ENCODE results near the gene CLRN3. TPM values are rescaled to one million over a fixed set of nuclear protein-coding genes. Genes with fewer than 3 reads are reported as not detected.

CLRN3 gene
- total and polyA plus RNA-seq, 2 experiments from 2014 or later: not detected

DNA sequence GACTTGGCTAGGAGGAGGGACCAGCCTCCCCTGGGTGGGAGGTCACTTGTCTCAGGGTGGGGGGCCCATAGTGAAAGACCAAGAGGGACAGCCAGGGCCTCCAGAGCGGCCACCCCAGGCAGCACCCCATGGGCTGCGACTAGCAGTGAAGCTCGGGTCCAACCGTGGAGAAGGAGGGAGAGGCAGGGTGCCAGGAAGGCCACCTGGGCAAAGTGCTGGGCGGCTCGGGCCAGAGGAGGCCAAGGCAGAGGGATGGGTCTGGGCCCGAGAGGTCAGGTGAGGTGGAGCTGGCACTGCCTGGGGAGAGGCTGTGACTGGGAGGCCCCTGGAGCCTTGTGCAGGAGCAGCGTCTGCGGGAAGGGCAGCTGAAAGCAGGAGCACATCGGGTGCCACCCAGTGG, 41.8 kb downstream of the CLRN3 start:
- H3K79me2 ChIP-seq (replicated peaks; ENCODE audit: insufficient read depth): no peaks in the 10 kb centered on the region
- H3K4me2 ChIP-seq: no peak overlapping the region
- TF ChIP-seq CREB1 (CRISPR knock-in tag; IDR thresholded peaks at IDR 0.05; ENCODE audit: low read depth): no peak
- TF ChIP-seq, protein P1, sequence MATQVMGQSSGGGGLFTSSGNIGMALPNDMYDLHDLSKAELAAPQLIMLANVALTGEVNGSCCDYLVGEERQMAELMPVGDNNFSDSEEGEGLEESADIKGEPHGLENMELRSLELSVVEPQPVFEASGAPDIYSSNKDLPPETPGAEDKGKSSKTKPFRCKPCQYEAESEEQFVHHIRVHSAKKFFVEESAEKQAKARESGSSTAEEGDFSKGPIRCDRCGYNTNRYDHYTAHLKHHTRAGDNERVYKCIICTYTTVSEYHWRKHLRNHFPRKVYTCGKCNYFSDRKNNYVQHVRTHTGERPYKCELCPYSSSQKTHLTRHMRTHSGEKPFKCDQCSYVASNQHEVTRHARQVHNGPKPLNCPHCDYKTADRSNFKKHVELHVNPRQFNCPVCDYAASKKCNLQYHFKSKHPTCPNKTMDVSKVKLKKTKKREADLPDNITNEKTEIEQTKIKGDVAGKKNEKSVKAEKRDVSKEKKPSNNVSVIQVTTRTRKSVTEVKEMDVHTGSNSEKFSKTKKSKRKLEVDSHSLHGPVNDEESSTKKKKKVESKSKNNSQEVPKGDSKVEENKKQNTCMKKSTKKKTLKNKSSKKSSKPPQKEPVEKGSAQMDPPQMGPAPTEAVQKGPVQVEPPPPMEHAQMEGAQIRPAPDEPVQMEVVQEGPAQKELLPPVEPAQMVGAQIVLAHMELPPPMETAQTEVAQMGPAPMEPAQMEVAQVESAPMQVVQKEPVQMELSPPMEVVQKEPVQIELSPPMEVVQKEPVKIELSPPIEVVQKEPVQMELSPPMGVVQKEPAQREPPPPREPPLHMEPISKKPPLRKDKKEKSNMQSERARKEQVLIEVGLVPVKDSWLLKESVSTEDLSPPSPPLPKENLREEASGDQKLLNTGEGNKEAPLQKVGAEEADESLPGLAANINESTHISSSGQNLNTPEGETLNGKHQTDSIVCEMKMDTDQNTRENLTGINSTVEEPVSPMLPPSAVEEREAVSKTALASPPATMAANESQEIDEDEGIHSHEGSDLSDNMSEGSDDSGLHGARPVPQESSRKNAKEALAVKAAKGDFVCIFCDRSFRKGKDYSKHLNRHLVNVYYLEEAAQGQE (IDR thresholded peaks at IDR 0.05; ENCODE audit: unreplicated experiment): no peak
- TF ChIP-seq, protein P2, sequence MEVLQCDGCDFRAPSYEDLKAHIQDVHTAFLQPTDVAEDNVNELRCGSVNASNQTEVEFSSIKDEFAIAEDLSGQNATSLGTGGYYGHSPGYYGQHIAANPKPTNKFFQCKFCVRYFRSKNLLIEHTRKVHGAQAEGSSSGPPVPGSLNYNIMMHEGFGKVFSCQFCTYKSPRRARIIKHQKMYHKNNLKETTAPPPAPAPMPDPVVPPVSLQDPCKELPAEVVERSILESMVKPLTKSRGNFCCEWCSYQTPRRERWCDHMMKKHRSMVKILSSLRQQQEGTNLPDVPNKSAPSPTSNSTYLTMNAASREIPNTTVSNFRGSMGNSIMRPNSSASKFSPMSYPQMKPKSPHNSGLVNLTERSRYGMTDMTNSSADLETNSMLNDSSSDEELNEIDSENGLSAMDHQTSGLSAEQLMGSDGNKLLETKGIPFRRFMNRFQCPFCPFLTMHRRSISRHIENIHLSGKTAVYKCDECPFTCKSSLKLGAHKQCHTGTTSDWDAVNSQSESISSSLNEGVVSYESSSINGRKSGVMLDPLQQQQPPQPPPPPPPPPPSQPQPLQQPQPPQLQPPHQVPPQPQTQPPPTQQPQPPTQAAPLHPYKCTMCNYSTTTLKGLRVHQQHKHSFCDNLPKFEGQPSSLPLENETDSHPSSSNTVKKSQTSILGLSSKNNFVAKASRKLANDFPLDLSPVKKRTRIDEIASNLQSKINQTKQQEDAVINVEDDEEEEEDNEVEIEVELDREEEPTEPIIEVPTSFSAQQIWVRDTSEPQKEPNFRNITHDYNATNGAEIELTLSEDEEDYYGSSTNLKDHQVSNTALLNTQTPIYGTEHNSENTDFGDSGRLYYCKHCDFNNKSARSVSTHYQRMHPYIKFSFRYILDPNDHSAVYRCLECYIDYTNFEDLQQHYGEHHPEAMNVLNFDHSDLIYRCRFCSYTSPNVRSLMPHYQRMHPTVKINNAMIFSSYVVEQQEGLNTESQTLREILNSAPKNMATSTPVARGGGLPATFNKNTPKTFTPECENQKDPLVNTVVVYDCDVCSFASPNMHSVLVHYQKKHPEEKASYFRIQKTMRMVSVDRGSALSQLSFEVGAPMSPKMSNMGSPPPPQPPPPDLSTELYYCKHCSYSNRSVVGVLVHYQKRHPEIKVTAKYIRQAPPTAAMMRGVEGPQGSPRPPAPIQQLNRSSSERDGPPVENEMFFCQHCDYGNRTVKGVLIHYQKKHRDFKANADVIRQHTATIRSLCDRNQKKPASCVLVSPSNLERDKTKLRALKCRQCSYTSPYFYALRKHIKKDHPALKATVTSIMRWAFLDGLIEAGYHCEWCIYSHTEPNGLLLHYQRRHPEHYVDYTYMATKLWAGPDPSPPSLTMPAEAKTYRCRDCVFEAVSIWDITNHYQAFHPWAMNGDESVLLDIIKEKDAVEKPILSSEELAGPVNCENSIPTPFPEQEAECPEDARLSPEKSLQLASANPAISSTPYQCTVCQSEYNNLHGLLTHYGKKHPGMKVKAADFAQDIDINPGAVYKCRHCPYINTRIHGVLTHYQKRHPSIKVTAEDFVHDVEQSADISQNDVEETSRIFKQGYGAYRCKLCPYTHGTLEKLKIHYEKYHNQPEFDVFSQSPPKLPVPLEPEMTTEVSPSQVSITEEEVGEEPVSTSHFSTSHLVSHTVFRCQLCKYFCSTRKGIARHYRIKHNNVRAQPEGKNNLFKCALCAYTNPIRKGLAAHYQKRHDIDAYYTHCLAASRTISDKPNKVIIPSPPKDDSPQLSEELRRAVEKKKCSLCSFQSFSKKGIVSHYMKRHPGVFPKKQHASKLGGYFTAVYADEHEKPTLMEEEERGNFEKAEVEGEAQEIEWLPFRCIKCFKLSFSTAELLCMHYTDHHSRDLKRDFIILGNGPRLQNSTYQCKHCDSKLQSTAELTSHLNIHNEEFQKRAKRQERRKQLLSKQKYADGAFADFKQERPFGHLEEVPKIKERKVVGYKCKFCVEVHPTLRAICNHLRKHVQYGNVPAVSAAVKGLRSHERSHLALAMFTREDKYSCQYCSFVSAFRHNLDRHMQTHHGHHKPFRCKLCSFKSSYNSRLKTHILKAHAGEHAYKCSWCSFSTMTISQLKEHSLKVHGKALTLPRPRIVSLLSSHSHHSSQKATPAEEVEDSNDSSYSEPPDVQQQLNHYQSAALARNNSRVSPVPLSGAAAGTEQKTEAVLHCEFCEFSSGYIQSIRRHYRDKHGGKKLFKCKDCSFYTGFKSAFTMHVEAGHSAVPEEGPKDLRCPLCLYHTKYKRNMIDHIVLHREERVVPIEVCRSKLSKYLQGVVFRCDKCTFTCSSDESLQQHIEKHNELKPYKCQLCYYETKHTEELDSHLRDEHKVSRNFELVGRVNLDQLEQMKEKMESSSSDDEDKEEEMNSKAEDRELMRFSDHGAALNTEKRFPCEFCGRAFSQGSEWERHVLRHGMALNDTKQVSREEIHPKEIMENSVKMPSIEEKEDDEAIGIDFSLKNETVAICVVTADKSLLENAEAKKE (CRISPR knock-in tag; IDR thresholded peaks at IDR 0.05): no peak
- no peak for TF ChIP-seq STAT1 (IDR thresholded peaks at IDR 0.05; ENCODE audit: unreplicated experiment)
- H3K27ac ChIP-seq (ENCODE audit: low read depth): no peak overlapping the region
- H3F3A ChIP-seq (replicated peaks; ENCODE audit: low read depth): no peaks in the 10 kb centered on the region
- no peaks in the 10 kb centered on the region for H3K9me2 ChIP-seq (ENCODE audit: insufficient read depth)
- no peak overlapping the region for H3K4me3 Mint-ChIP-seq
- peaks cover 3% of the 10 kb centered on the region; the same call in 1 of the 3 replicates for H3K9me3 Mint-ChIP-seq
- no peak overlapping the region for H3K27ac Mint-ChIP-seq
- H3K36me3 ChIP-seq (ENCODE audit: insufficient read depth): no peaks in the 10 kb centered on the region
- H3K4me3 ChIP-seq: no peak overlapping the region
- H3K27me3 ChIP-seq (ENCODE audit: insufficient read depth): no peaks in the 10 kb centered on the region
- H4K20me1 ChIP-seq (replicated peaks; ENCODE audit: insufficient read depth): no peaks in the 10 kb centered on the region
- peaks cover 12% of the 10 kb centered on the region for H3K27me3 Mint-ChIP-seq (ENCODE audit: insufficient read depth, low read depth, poor library complexity)
- DNase-seq (ENCODE audit: low spot score): no peak
- 0 out of 2 replicates have a peak overlapping the region, but pooled peaks have one; percentile 76 for H2AFZ ChIP-seq
- peaks cover 5% of the 10 kb centered on the region for H3K4me1 Mint-ChIP-seq
- no peak for ATAC-seq
- H3K36me3 Mint-ChIP-seq (ENCODE audit: low read depth): no peaks in the 10 kb centered on the region
- peaks cover 8% of the 10 kb centered on the region; the same call in 1 of the 2 replicates for H3K4me1 ChIP-seq (ENCODE audit: insufficient read depth)

Data from GM23338 (cell line).